Neural cell (in vitro differentiated cells): ENCODE data around the gene TAF1A. TPM values are rescaled to one million over a fixed set of nuclear protein-coding genes. Genes with fewer than 3 reads are reported as not detected.

Experiments used
- H2AFZ ChIP-seq: fragments of 200-600, 300-800 bp; sonication (generic), shearing (Covaris generic); 2 replicates; pipeline ENCODE4 v1.6.0; 2014; ENCODE audit warnings: low read depth, mild to moderate bottlenecking, antibody characterized with exemption, low read length, moderate library complexity
- H3F3A ChIP-seq: fragments of 200-600 bp; shearing (Covaris generic); 2 replicates; pipeline ENCODE4 v1.6.1; 2016; ENCODE audit warnings: mild to moderate bottlenecking, moderate library complexity, mixed read lengths, antibody characterized with exemption, low read length; ENCODE audit not compliant: insufficient read depth, poor library complexity, severe bottlenecking
- H3K27ac ChIP-seq: fragments of 200-600, 300-800 bp; sonication (generic), shearing (Covaris generic); 2 replicates; pipeline ENCODE4 v1.5.1; 2014; ENCODE audit warnings: mild to moderate bottlenecking, low read length, moderate library complexity
- H3K27me3 ChIP-seq: fragments of 300-800, 200-600 bp; sonication (generic), shearing (Covaris generic); 2 replicates; pipeline ENCODE4 v1.6.0; 2014; ENCODE audit warnings: mild to moderate bottlenecking, low read depth, low read length, moderate library complexity; ENCODE audit not compliant: insufficient read depth
- H3K36me3 ChIP-seq: fragments of 300-800, 200-600 bp; sonication (generic), shearing (Covaris generic); 2 replicates; pipeline ENCODE4 v1.5.1; 2014; ENCODE audit warnings: mild to moderate bottlenecking, antibody characterized with exemption, low read length, moderate library complexity; ENCODE audit not compliant: insufficient read depth
- H3K4me2 ChIP-seq: fragments of 300-800, 200-600 bp; sonication (generic), shearing (Covaris generic); 2 replicates; pipeline ENCODE4 v1.6.0; 2014; ENCODE audit warnings: mild to moderate bottlenecking, low read length
- H3K4me3 ChIP-seq: fragments of 300-800, 200-600 bp; sonication (generic), shearing (Covaris generic); 2 replicates; pipeline ENCODE4 v1.5.1; 2014; ENCODE audit warnings: mild to moderate bottlenecking, low read length, moderate library complexity
- H3K79me2 ChIP-seq: fragments of 200-600 bp; shearing (Covaris generic); replicated peaks from 2 replicates; pipeline ENCODE4 v1.6.0; 2014; ENCODE audit warnings: mild to moderate bottlenecking, low read length, moderate library complexity; ENCODE audit not compliant: insufficient read depth
- H3K9ac ChIP-seq: fragments of 300-800, 200-600 bp; sonication (generic), shearing (Covaris generic); 2 replicates; pipeline ENCODE4 v1.6.1; 2016; ENCODE audit warnings: mild to moderate bottlenecking, low read length, mixed read lengths
- H3K9me2 ChIP-seq: fragments of 200-600 bp; shearing (Covaris generic); 2 replicates; pipeline ENCODE4 v1.6.1; 2016; ENCODE audit warnings: mild to moderate bottlenecking, low read length, mixed read lengths; ENCODE audit not compliant: insufficient read depth
- H3K9me3 ChIP-seq: fragments of 200-600, 300-800 bp; sonication (generic), shearing (Covaris generic); 2 replicates; pipeline ENCODE4 v1.6.1; 2016; ENCODE audit warnings: mild to moderate bottlenecking, mixed run types, low read length, moderate library complexity, mixed read lengths
- H4K20me1 ChIP-seq: fragments of 200-600 bp; shearing (Covaris generic); 2 replicates; pipeline ENCODE4 v1.6.1; 2016; ENCODE audit warnings: mild to moderate bottlenecking, mixed run types; ENCODE audit not compliant: insufficient read depth
- EP300 ChIP-seq: fragments of 450-650 bp; conservative IDR thresholded peaks from 2 replicates; pipeline ENCODE4 v1.6.1; 2014; ENCODE audit warnings: antibody characterized with exemption, mild to moderate bottlenecking, moderate library complexity; ENCODE audit not compliant: poor library complexity, severe bottlenecking
- EZH2 ChIP-seq: fragments of 200-600, 300-800 bp; shearing (Covaris generic), sonication (generic); IDR thresholded peaks from 2 replicates; pipeline ENCODE4 v1.6.1; 2014; ENCODE audit warnings: antibody characterized with exemption, low read length, borderline replicate concordance, mild to moderate bottlenecking; ENCODE audit not compliant: insufficient read depth, poor library complexity, severe bottlenecking
- MXI1 ChIP-seq: fragments of 450-650 bp; conservative IDR thresholded peaks from 2 replicates; pipeline ENCODE4 v1.6.1; 2014; ENCODE audit warnings: antibody characterized with exemption, mild to moderate bottlenecking; ENCODE audit not compliant: poor library complexity, severe bottlenecking
- POLR2AphosphoS5 ChIP-seq: IDR thresholded peaks from 2 replicates; pipeline ENCODE4 v1.6.1; 2012
- RAD21 ChIP-seq: fragments of 450-650 bp; conservative IDR thresholded peaks from 2 replicates; pipeline ENCODE4 v1.6.1; 2014; ENCODE audit warnings: antibody characterized with exemption, mild to moderate bottlenecking, moderate library complexity
- SMC3 ChIP-seq: fragments of 450-650 bp; conservative IDR thresholded peaks from 2 replicates; pipeline ENCODE4 v1.6.1; 2014; ENCODE audit warnings: antibody characterized with exemption, mild to moderate bottlenecking, moderate library complexity; ENCODE audit not compliant: poor library complexity
- TAF1 ChIP-seq: IDR thresholded peaks from 2 replicates; pipeline ENCODE4 v1.6.1; 2012; ENCODE audit warnings: low read depth
- polyA plus RNA-seq: library from polyadenylated mRNA; depleted of rRNA; stranded (reverse); fragments of >200 nt; gene quantifications from 2 replicates; pipeline ENCODE4 v1.2.3, GENCODE V29; 2014
- TF ChIP-seq, protein P1 (sequence below): IDR thresholded peaks from 2 replicates; pipeline ENCODE4 v1.6.1; 2012; ENCODE audit warnings: borderline replicate concordance
- TF ChIP-seq, protein P2 (sequence below): fragments of 450-650 bp; IDR thresholded peaks from 2 replicates; pipeline ENCODE4 v1.5.1; 2014; ENCODE audit warnings: antibody characterized with exemption, mild to moderate bottlenecking, moderate library complexity; ENCODE audit not compliant: poor library complexity, severe bottlenecking

Gene TAF1A
- polyA plus RNA-seq, 1 donor from 2014 or later: 25.5 TPM

GRCh38 chr1:222521299-222522104 is 68.2 kb downstream of the TAF1A start:
- no peak overlapping the region for H3K9ac ChIP-seq
- no peaks in the 10 kb centered on the region for H3K27me3 ChIP-seq
- H4K20me1 ChIP-seq: no peaks in the 10 kb centered on the region
- H3K79me2 ChIP-seq: no peaks in the 10 kb centered on the region
- H3K4me3 ChIP-seq: no peak overlapping the region
- no peaks in the 10 kb centered on the region for H3K36me3 ChIP-seq
- no peaks in the 10 kb centered on the region for H3F3A ChIP-seq
- TF ChIP-seq SMC3 (no peak), RAD21 (no peak), EZH2 (no peak), POLR2AphosphoS5 (no peak), MXI1 (no peak), TAF1 (no peak), EP300 (no peak)
- TF ChIP-seq, protein P1, sequence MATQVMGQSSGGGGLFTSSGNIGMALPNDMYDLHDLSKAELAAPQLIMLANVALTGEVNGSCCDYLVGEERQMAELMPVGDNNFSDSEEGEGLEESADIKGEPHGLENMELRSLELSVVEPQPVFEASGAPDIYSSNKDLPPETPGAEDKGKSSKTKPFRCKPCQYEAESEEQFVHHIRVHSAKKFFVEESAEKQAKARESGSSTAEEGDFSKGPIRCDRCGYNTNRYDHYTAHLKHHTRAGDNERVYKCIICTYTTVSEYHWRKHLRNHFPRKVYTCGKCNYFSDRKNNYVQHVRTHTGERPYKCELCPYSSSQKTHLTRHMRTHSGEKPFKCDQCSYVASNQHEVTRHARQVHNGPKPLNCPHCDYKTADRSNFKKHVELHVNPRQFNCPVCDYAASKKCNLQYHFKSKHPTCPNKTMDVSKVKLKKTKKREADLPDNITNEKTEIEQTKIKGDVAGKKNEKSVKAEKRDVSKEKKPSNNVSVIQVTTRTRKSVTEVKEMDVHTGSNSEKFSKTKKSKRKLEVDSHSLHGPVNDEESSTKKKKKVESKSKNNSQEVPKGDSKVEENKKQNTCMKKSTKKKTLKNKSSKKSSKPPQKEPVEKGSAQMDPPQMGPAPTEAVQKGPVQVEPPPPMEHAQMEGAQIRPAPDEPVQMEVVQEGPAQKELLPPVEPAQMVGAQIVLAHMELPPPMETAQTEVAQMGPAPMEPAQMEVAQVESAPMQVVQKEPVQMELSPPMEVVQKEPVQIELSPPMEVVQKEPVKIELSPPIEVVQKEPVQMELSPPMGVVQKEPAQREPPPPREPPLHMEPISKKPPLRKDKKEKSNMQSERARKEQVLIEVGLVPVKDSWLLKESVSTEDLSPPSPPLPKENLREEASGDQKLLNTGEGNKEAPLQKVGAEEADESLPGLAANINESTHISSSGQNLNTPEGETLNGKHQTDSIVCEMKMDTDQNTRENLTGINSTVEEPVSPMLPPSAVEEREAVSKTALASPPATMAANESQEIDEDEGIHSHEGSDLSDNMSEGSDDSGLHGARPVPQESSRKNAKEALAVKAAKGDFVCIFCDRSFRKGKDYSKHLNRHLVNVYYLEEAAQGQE: no peak
- TF ChIP-seq, protein P2, sequence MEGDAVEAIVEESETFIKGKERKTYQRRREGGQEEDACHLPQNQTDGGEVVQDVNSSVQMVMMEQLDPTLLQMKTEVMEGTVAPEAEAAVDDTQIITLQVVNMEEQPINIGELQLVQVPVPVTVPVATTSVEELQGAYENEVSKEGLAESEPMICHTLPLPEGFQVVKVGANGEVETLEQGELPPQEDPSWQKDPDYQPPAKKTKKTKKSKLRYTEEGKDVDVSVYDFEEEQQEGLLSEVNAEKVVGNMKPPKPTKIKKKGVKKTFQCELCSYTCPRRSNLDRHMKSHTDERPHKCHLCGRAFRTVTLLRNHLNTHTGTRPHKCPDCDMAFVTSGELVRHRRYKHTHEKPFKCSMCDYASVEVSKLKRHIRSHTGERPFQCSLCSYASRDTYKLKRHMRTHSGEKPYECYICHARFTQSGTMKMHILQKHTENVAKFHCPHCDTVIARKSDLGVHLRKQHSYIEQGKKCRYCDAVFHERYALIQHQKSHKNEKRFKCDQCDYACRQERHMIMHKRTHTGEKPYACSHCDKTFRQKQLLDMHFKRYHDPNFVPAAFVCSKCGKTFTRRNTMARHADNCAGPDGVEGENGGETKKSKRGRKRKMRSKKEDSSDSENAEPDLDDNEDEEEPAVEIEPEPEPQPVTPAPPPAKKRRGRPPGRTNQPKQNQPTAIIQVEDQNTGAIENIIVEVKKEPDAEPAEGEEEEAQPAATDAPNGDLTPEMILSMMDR: no peak
- H3K9me2 ChIP-seq: no peaks in the 10 kb centered on the region
- no peaks in the 10 kb centered on the region for H3K9me3 ChIP-seq
- no peak overlapping the region for H3K27ac ChIP-seq
- no peak overlapping the region for H2AFZ ChIP-seq
- no peak overlapping the region for H3K4me2 ChIP-seq

Other genes with a start within 250 kb of the TAF1A start
- 0.36 and 1.3 TPM in 2 replicates for gene HHIPL2, start 41.8 kb downstream of the TAF1A start, polyA plus RNA-seq
- gene MIA3, start 28.2 kb upstream of the TAF1A start, polyA plus RNA-seq: 26.9 and 33.5 TPM in 2 replicates
- gene AIDA, start 122.6 kb upstream of the TAF1A start, polyA plus RNA-seq: 13.6 and 13.9 TPM in 2 replicates
- gene BROX, start 122.6 kb upstream of the TAF1A start, polyA plus RNA-seq: 20.1 and 22.6 TPM in 2 replicates
- gene FAM177B, start 147.3 kb upstream of the TAF1A start, polyA plus RNA-seq: not detected in 2 replicates
- gene DISP1, start 225.1 kb upstream of the TAF1A start, polyA plus RNA-seq: 3.9 and 4.8 TPM in 2 replicates